HEK293 (cell line): ENCODE measurements around the gene TOR3A.

ENCODE experiments used
- CTCF ChIA-PET: fragments of 350-600 bp; formaldehyde crosslinking; extraction: SDS; loops from one replicate; lab custom pipeline; 2021; ENCODE audit warnings: antibody characterized with exemption; lab: Yijun Ruan, JAX
- POLR2A ChIA-PET: fragments of 300-600 bp; formaldehyde crosslinking; extraction: SDS; loops from one replicate; lab custom pipeline; 2020; ENCODE audit warnings: antibody characterized with exemption, inconsistent platforms; lab: Yijun Ruan, JAX
- H3K27ac ChIP-seq: fragments of 200-500 bp; sonication (Bioruptor generic); 2 replicates; pipeline ENCODE4 v1.5.1; 2014; ENCODE audit warnings: low read depth, low read length, control low read depth, inconsistent platforms; ENCODE audit errors: extremely low read depth
- H3K36me3 ChIP-seq, 2 experiments: fragments of 200-500 bp in 1 of 2; sonication (Bioruptor generic) in 1 of 2; 1 replicate in 1 of 2; 2 replicates in 1 of 2; pipeline ENCODE4 v1.5.1; 2014 to 2017; ENCODE audit warnings: inconsistent platforms in 2 of 2, low read length in 2 of 2; ENCODE audit not compliant: control insufficient read depth in 2 of 2, insufficient read depth in 1 of 2
- H3K4me1 ChIP-seq: fragments of 200-500 bp; sonication (Bioruptor generic); 2 replicates; pipeline ENCODE4 v1.5.1; 2014; ENCODE audit warnings: mild to moderate bottlenecking, low read length, inconsistent platforms; ENCODE audit not compliant: control insufficient read depth, insufficient read depth
- H3K4me3 ChIP-seq: 2 replicates; pipeline ENCODE4 v1.5.1; 2011; ENCODE audit warnings: low read depth, mild to moderate bottlenecking, control low read depth, low read length, moderate library complexity
- H3K9me3 ChIP-seq: fragments of 200-500 bp; sonication (Bioruptor generic); 2 replicates; pipeline ENCODE4 v1.5.1; 2014; ENCODE audit warnings: low read depth, low read length, inconsistent platforms; ENCODE audit not compliant: control insufficient read depth, insufficient read depth
- GLI4 ChIP-seq: fragments of 450-650 bp; formaldehyde crosslinking; IDR thresholded peaks from 2 replicates; pipeline ENCODE4 v1.5.1; 2016; ENCODE audit warnings: missing biosample characterization, missing genetic modification characterization
- HOXA7 ChIP-seq: sonication (generic); formaldehyde crosslinking; IDR thresholded peaks from 2 replicates; pipeline ENCODE4 v1.8.1; 2022; ENCODE audit warnings: missing genetic modification reagents, borderline replicate concordance
- KLF1 ChIP-seq: fragments of 450-650 bp; formaldehyde crosslinking; IDR thresholded peaks from 2 replicates; pipeline ENCODE4 v1.5.1; 2016; ENCODE audit warnings: missing biosample characterization, missing genetic modification characterization
- KLF10 ChIP-seq: fragments of 450-650 bp; IDR thresholded peaks from 2 replicates; pipeline ENCODE4 v1.5.1; 2018; ENCODE audit warnings: missing biosample characterization, mild to moderate bottlenecking, missing genetic modification characterization
- KLF8 ChIP-seq: fragments of 450-650 bp; formaldehyde crosslinking; IDR thresholded peaks from 2 replicates; pipeline ENCODE4 v1.5.1; 2016; ENCODE audit warnings: missing biosample characterization, missing genetic modification characterization
- KLF9 ChIP-seq: fragments of 450-650 bp; formaldehyde crosslinking; IDR thresholded peaks from 2 replicates; pipeline ENCODE4 v1.5.1; 2016; ENCODE audit warnings: missing biosample characterization, missing genetic modification characterization, low read depth
- ZFHX2 ChIP-seq: fragments of 450-650 bp; formaldehyde crosslinking; conservative IDR thresholded peaks from 2 replicates; pipeline ENCODE4 v1.5.1; 2016; ENCODE audit warnings: missing biosample characterization, missing genetic modification characterization
- ZNF157 ChIP-seq: fragments of 450-650 bp; formaldehyde crosslinking; IDR thresholded peaks from 2 replicates; pipeline ENCODE4 v1.5.1; 2016; ENCODE audit warnings: missing biosample characterization, missing genetic modification characterization
- ZNF2 ChIP-seq: fragments of 450-650 bp; formaldehyde crosslinking; IDR thresholded peaks from 2 replicates; pipeline ENCODE4 v1.5.1; 2016; ENCODE audit warnings: missing biosample characterization, missing genetic modification characterization
- ZNF202 ChIP-seq: fragments of 450-650 bp; formaldehyde crosslinking; IDR thresholded peaks from 2 replicates; pipeline ENCODE4 v1.5.1; 2016; ENCODE audit warnings: missing biosample characterization, missing genetic modification characterization, borderline replicate concordance
- ZNF302 ChIP-seq: fragments of 450-650 bp; formaldehyde crosslinking; IDR thresholded peaks from 2 replicates; pipeline ENCODE4 v1.5.1; 2016; ENCODE audit warnings: missing biosample characterization, missing genetic modification characterization, low read depth
- ZNF311 ChIP-seq: fragments of 450-650 bp; formaldehyde crosslinking; IDR thresholded peaks from 2 replicates; pipeline ENCODE4 v1.5.1; 2017; ENCODE audit warnings: missing biosample characterization, missing genetic modification characterization, borderline replicate concordance
- ZNF335 ChIP-seq: fragments of 450-650 bp; formaldehyde crosslinking; conservative IDR thresholded peaks from 2 replicates; pipeline ENCODE4 v1.5.1; 2016; ENCODE audit warnings: missing biosample characterization, missing genetic modification characterization
- ZNF426 ChIP-seq: fragments of 450-650 bp; formaldehyde crosslinking; IDR thresholded peaks from 2 replicates; pipeline ENCODE4 v1.5.1; 2017; ENCODE audit warnings: missing biosample characterization, missing genetic modification characterization, mild to moderate bottlenecking, inconsistent platforms, moderate library complexity
- ZNF596 ChIP-seq: fragments of 450-650 bp; IDR thresholded peaks from 2 replicates; pipeline ENCODE4 v1.5.0; 2018; ENCODE audit warnings: missing biosample characterization, mild to moderate bottlenecking, missing genetic modification characterization, moderate library complexity
- ZNF626 ChIP-seq: fragments of 450-650 bp; sonication (Bioruptor Pico); formaldehyde crosslinking; IDR thresholded peaks from 2 replicates; pipeline ENCODE4 v1.5.1; 2018; ENCODE audit warnings: missing biosample characterization, missing genetic modification characterization, inconsistent platforms
- ZNF654 ChIP-seq: fragments of 450-650 bp; formaldehyde crosslinking; IDR thresholded peaks from 2 replicates; pipeline ENCODE4 v1.5.1; 2016; ENCODE audit warnings: low read depth, missing biosample characterization, missing genetic modification characterization
- ZSCAN30 ChIP-seq: fragments of 450-650 bp; IDR thresholded peaks from 2 replicates; pipeline ENCODE4 v1.5.1; 2018; ENCODE audit warnings: missing biosample characterization, mild to moderate bottlenecking, missing genetic modification characterization, moderate library complexity
- TF ChIP-seq, protein P1 (sequence below): fragments of 450-650 bp; formaldehyde crosslinking; IDR thresholded peaks from 2 replicates; pipeline ENCODE4 v1.5.1; 2017; ENCODE audit warnings: missing biosample characterization, missing genetic modification characterization

Gene TOR3A

DNA sequence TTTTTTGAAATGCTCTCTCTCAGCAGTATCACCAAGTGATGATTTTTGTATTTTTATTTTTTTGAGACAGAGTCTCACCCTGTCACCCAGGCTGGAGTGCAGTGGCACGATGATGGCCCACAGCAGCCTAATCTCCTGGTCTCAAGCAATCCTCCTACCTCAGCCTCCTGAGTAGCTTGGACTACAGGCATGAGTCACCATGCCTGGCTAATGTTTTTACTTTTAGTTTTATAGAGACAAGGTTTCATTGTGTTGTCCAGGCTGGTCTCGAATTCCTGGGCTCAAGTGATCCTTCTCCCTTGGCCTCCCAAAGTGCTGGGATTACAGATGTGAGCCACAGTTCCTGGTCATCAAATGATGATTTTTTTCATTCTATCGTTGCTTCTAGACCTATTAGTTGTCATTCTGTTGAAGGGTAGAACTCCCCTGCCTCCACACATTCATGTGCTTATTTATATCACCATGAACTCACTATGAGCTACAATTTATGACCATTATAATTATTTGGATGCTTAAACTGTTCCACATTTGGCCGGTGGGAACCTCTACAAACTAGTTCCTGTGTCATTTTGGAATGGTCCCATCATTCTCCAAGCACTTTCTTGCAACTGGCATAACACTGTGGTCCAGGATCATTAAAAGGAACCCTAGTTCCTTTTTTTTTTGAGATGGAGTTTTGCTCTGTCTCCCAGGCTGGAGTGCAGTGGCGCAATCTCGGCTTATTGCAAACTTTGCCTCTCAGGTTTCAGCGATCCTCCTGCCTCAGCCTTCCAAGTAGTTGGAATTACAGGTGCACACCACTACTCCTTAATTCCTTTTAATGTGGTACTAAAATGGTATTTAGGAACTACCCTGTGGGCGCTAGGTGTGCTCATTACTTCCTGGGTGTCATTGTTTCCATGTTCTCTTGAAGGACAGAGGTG, 20.2 kb upstream of the TOR3A start (continued):
- TF ChIP-seq ZNF202 (tag by site-specific recombination): no peak
- TF ChIP-seq KLF1: no peak
- no peak for TF ChIP-seq ZFHX2 (tag by site-specific recombination)
- no peak for TF ChIP-seq ZNF157 (tag by site-specific recombination)
- no peak for TF ChIP-seq ZNF335 (tag by site-specific recombination)
- TF ChIP-seq GLI4: no peak
- no peak for TF ChIP-seq ZSCAN30

DNA sequence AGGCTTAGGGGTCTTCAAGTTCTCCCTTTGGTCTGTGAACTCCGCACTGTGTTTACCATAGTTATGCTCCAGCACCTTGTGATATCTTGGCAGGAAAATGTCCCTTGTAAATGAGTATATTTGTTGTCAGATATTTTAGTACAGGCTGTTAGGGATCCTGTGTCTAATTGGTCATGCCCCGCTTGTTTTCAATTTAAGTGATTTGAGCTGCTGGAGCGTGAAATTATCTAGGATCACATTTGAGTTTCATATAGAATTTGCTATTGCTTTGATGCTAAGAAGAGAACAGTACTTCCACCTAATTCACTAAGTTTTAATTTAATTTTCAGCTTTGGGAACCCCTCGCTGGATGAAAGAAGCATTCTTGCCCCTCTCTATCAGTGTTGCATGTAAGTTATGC, 15.4 kb upstream of the TOR3A start:
- ChIA-PET CTCF (interaction anchor here (0.7 to 1.0 kb wide), 3 partner anchors 12 to 529 kb away, joined by 3 to 7 read pairs (median 4); no protein-coding TSS in a partner anchor), POLR2A (no interaction called here)

DNA sequence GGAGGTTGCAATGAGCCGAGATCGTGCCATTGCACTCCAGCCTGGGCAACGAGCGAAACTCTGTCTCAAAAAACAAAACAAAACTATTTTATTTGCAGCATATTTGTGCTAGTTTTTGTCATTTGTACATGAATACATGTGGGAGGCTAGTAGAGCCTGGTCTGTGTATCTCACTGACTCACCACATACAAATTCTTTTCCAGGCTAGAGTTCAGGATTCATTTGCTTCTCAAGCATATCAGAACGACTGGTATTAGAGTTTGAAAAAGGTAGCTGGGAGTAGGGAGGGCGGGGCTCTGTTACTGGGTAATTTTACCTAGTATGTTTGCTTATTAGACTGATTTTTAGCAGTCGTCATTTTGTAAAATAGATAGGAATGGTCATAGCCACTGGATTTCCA, 4.5 kb upstream of the TOR3A start:
- H3K4me1 ChIP-seq: no peaks in the 10 kb centered on the region
- H3K9me3 ChIP-seq: no peaks in the 10 kb centered on the region
- ChIA-PET CTCF (interaction anchor here (0.6 to 1.0 kb wide), 5 partner anchors 186 to 777 kb away, joined by 3 to 7 read pairs (median 4); no protein-coding TSS in a partner anchor), POLR2A (interaction anchor here (0.7 kb wide), 2 partner anchors 158 to 1861 kb away, joined by 4 read pairs; no protein-coding TSS in a partner anchor)
- no peak overlapping the region for H3K4me3 ChIP-seq
- H3K27ac ChIP-seq: no peak overlapping the region
- H3K36me3 ChIP-seq: peaks cover 0 to 12% of the 10 kb centered on the region in 2 experiments; a peak in 2 of 3 replicates
- no peak for TF ChIP-seq ZNF626 (tag by site-specific recombination)
- TF ChIP-seq KLF10 (tag by site-specific recombination): no peak
- TF ChIP-seq ZNF596 (tag by site-specific recombination): no peak
- TF ChIP-seq KLF8 (tag by site-specific recombination): no peak
- TF ChIP-seq ZNF2 (tag by site-specific recombination): no peak
- TF ChIP-seq ZNF202 (tag by site-specific recombination): no peak
- no peak for TF ChIP-seq ZNF302 (tag by site-specific recombination)
- TF ChIP-seq ZNF654 (tag by site-specific recombination): no peak
- TF ChIP-seq ZNF311: no peak
- TF ChIP-seq ZNF426: no peak
- no peak for TF ChIP-seq HOXA7 (CRISPR knock-in tag)
- TF ChIP-seq GLI4: no peak

More for the DNA sequence above, 15.4 kb upstream of the TOR3A start:
- TF ChIP-seq, protein P1, sequence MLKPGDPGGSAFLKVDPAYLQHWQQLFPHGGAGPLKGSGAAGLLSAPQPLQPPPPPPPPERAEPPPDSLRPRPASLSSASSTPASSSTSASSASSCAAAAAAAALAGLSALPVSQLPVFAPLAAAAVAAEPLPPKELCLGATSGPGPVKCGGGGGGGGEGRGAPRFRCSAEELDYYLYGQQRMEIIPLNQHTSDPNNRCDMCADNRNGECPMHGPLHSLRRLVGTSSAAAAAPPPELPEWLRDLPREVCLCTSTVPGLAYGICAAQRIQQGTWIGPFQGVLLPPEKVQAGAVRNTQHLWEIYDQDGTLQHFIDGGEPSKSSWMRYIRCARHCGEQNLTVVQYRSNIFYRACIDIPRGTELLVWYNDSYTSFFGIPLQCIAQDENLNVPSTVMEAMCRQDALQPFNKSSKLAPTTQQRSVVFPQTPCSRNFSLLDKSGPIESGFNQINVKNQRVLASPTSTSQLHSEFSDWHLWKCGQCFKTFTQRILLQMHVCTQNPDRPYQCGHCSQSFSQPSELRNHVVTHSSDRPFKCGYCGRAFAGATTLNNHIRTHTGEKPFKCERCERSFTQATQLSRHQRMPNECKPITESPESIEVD (tag by site-specific recombination): 0 out of 2 replicates have a peak, but pooled peaks have one; percentile 38
- TF ChIP-seq KLF9 (tag by site-specific recombination): no peak
- no peaks in the 10 kb centered on the region for H3K4me1 ChIP-seq
- no peaks in the 10 kb centered on the region for H3K9me3 ChIP-seq
- H3K4me3 ChIP-seq: no peak overlapping the region
- peaks cover 5 to 44% of the 10 kb centered on the region in 2 experiments; a peak in 2 of 3 replicates for H3K36me3 ChIP-seq
- no peak overlapping the region for H3K27ac ChIP-seq
